Prostate gland (tissue), 2 donors: ENCODE data around the gene OR1K1. TPM values are rescaled to one million over a fixed set of nuclear protein-coding genes. Genes with fewer than 3 reads are reported as not detected.

Source experiments
- DNase-seq: peaks from one replicate; pipeline ENCODE4 v3.0.0-alpha.2; 2019; ENCODE audit warnings: low spot score
- H3K27ac ChIP-seq, 2 donors: fragments of 200-600 bp; sonication (generic); 2 replicates each; pipeline ENCODE4 v1.5.1; 2017 to 2019
- H3K27me3 ChIP-seq: fragments of 200-600 bp; sonication (generic); replicated peaks from 2 replicates; pipeline ENCODE4 v1.5.1; 2019; ENCODE audit not compliant: insufficient read depth
- H3K36me3 ChIP-seq, 2 donors: fragments of 200-600 bp; sonication (generic); 1 replicate in 1 of 2; 2 replicates in 1 of 2; pipeline versions ENCODE4 v1.5.1 to v1.8.1; 2017 to 2019
- H3K4me1 ChIP-seq: fragments of 200-600 bp; sonication (generic); replicated peaks from 2 replicates; pipeline ENCODE4 v1.5.1; 2019
- H3K4me3 ChIP-seq, 2 donors: fragments of 200-600 bp; sonication (generic); 2 replicates each; pipeline ENCODE4 v1.5.1; 2017 to 2019
- H3K9me3 ChIP-seq: fragments of 200-600 bp; sonication (generic); 2 replicates; pipeline ENCODE4 v1.5.1; 2017
- CTCF ChIP-seq, 4 experiments: fragments of 200-600 bp in 2 of 4; fragments of 450-650 bp in 2 of 4; sonication (generic) in 2 of 4; IDR thresholded peaks; 1 replicate in 3 of 4; 2 replicates in 1 of 4; pipeline ENCODE4 v1.5.1; 2016 to 2019; ENCODE audit warnings: antibody characterized with exemption in 4 of 4, mild to moderate bottlenecking in 2 of 4, moderate library complexity in 2 of 4
- POLR2A ChIP-seq: fragments of 450-650 bp; IDR thresholded peaks from one replicate; pipeline ENCODE4 v1.6.1; 2016; ENCODE audit warnings: antibody characterized with exemption, mild to moderate bottlenecking
- POLR2AphosphoS5 ChIP-seq: sonication (generic); formaldehyde crosslinking; IDR thresholded peaks from one replicate; pipeline ENCODE4 v1.6.1; 2017; ENCODE audit warnings: antibody characterized with exemption
- WGBS: methylation state at CpG from one replicate; pipeline ENCODE4 v1.1.5; 2018; 5-methylcytosine and 5-hydroxymethylcytosine counted together
- intact Hi-C: fragments of 100-400 bp; cut with DNase I; formaldehyde crosslinking; loops from one replicate; pipeline ENCODE4 v1.14.2; 2022
- total RNA-seq, 2 donors: library from RNA; depleted of rRNA; stranded (reverse); fragments of >200 nt; gene quantifications; one replicate each; pipeline ENCODE4 v1.1.0, GENCODE V29; 2016

The OR1K1 gene
- total RNA-seq, 2 donors from 2014 or later, result not detected

- Histone ChIP-seq H3K4me3 (no peak overlapping the region), H3K9me3 (no peaks in the 10 kb centered on the region), H3K4me1 (no peaks in the 10 kb centered on the region), H3K36me3 (no peaks in the 10 kb centered on the region), H3K27me3 (no peaks in the 10 kb centered on the region), H3K27ac (no peak overlapping the region)
- intact Hi-C loops, result no loop called here
- 98% methylated on average over 4 of the region's 4 CpGs for WGBS
- no peak for DNase-seq
- TF ChIP-seq POLR2AphosphoS5 (no peak), CTCF (IDR thresholded peaks at IDR 0.05) (no peak), POLR2A (no peak)
These were observed 13.6 kb upstream of the OR1K1 start for GRCh38 chr9:122786338-122786737.

DNA sequence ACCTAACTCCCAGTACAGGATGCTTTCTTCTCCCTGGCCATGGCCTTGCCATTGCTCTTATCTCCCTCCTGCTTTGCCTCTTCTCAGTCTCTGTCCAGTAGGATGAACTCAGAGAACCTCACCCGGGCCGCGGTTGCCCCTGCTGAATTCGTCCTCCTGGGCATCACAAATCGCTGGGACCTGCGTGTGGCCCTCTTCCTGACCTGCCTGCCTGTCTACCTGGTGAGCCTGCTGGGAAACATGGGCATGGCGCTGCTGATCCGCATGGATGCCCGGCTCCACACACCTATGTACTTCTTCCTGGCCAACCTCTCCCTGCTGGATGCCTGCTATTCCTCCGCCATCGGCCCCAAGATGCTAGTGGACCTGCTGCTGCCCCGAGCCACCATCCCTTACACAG lies 11.1 kb upstream of the OR1K1 start, which contains the start of gene OR5C1:
Gene OR5C1, plus strand, starts transcription at position 103 of the 400 bp plus-strand sequence. Its CDS starts 0 bp downstream, at position 103.
- Histone ChIP-seq H3K27ac (no peak within 1 kb of the TSS), H3K4me3 (no peak within 1 kb of the TSS), H3K36me3 (no peaks in the 10 kb centered on the region), H3K27me3 (no peaks in the 10 kb centered on the region), H3K4me1 (no peaks in the 10 kb centered on the region), H3K9me3 (no peaks in the 10 kb centered on the region)
- TF ChIP-seq CTCF (IDR thresholded peaks at IDR 0.05), result no peak
- no peak for TF ChIP-seq POLR2A
- no peak for TF ChIP-seq POLR2AphosphoS5
- 94% methylated on average over 12 of the region's 12 CpGs for WGBS
- intact Hi-C loops, result no loop called here
- no peak for DNase-seq

DNA sequence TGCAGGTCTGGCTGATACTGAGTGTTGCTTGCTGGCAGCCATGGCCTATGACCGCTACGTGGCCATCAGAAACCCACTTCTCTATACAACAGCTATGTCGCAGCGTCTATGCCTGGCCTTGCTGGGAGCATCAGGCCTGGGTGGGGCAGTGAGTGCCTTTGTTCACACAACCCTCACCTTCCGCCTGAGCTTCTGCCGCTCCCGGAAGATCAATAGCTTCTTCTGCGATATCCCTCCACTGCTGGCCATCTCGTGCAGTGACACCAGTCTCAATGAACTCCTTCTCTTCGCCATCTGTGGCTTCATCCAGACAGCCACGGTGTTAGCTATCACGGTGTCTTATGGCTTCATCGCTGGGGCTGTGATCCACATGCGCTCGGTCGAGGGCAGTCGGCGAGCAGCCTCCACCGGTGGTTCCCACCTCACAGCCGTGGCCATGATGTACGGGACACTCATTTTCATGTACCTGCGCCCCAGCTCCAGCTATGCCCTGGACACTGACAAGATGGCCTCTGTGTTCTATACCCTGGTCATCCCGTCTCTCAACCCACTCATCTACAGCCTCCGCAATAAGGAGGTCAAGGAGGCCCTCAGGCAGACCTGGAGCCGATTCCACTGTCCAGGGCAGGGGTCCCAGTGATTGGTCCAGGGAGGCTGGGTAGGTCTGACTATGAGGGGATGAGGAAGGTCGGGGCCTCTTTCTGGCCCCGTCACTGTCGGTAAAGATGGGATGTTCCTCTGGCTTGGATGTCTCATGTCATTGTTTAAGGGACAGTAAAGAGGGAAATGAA lies 10.5 kb upstream of the OR1K1 start:
- no peak for DNase-seq
- WGBS, result 96% methylated on average over 28 of the region's 28 CpGs

GRCh38 chr9:122791872-122792669 lies 7.9 kb upstream of the OR1K1 start:
- Histone ChIP-seq H3K27me3 (no peaks in the 10 kb centered on the region), H3K36me3 (no peaks in the 10 kb centered on the region), H3K9me3 (no peaks in the 10 kb centered on the region), H3K27ac (no peak overlapping the region), H3K4me1 (no peaks in the 10 kb centered on the region), H3K4me3 (no peak overlapping the region)
- no peak for DNase-seq
- TF ChIP-seq CTCF (IDR thresholded peaks at IDR 0.05), result no peak
- no peak for TF ChIP-seq POLR2AphosphoS5
- TF ChIP-seq POLR2A, result no peak
- WGBS, result 92% methylated on average over 5 of the region's 5 CpGs
- intact Hi-C loops, result no loop called here

More for the DNA sequence above, 10.5 kb upstream of the OR1K1 start:
- no peaks in the 10 kb centered on the region for H3K9me3 ChIP-seq
- H3K27me3 ChIP-seq, result no peaks in the 10 kb centered on the region
- TF ChIP-seq POLR2A (no peak), POLR2AphosphoS5 (no peak), CTCF (IDR thresholded peaks at IDR 0.05) (no peak)
- intact Hi-C loops, result no loop called here
- no peak overlapping the region for H3K27ac ChIP-seq
- H3K4me1 ChIP-seq, result no peaks in the 10 kb centered on the region
- H3K36me3 ChIP-seq, result no peaks in the 10 kb centered on the region
- H3K4me3 ChIP-seq, result no peak overlapping the region
